DMS79 treated with DMSO at 0.1 percent for 48 hours (cell line): ENCODE results near the gene CAMK2N2.

ENCODE experiments used
- DNase-seq: peaks from one replicate; lab custom pipeline; 2025; lab: John Stamatoyannopoulos, UW

CAMK2N2 gene

DNA sequence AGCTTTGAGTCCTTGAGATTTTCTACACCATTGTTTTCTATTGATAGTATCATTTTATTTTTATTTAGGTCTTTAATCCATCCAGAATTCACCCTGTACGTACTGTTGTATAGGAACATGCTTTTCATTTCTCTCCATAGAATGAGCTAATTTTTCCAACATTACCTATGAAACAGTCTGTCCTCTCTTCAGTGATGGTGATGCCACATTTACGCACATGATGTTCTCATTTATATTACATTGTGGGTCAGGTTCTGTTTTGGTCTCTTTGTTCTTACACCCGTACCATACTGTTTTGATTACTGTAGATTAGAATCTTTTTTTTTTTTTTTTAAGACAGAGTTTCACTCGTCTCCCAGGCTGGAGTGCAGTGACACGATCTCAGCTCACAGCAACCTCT, 49.6 kb downstream of the CAMK2N2 start:
- DNase-seq = no peak

- DNase-seq = no peak
Measured at GRCh38 chr3:184211297-184211696, 50.1 kb downstream of the CAMK2N2 start.
